NCI-H2227 (cell line): Measurements from ENCODE around the gene ADGRE2.
"Not testable (repeated sequence)": the region's sequence is repeated elsewhere in the genome, so short reads cannot be mapped to it uniquely, and the experiment has no call there.

ENCODE experiments used
- DNase-seq: peaks from one replicate; lab custom pipeline; 2025; ENCODE audit not compliant: unreplicated experiment; lab: John Stamatoyannopoulos, UW

Gene ADGRE2

GRCh38 chr19:14778110-14778845, at the start of gene ADGRE2:
Gene ADGRE2 (minus strand): TSS chr19:14778560. CDS start chr19:14776756, 1,804 bp downstream.
- DNase-seq = not testable (repeated sequence)

GRCh38 chr19:14826006-14826405, 47.6 kb upstream of the ADGRE2 start:
- DNase-seq = no peak

- DNase-seq = no peak
Observed at GRCh38 chr19:14821937-14822336, 43.6 kb upstream of the ADGRE2 start.

GRCh38 chr19:14818588-14818987, 40.2 kb upstream of the ADGRE2 start:
- DNase-seq = no peak

GRCh38 chr19:14817052-14817451, 38.7 kb upstream of the ADGRE2 start:
- no peak for DNase-seq

GRCh38 chr19:14814982-14815652, 36.8 kb upstream of the ADGRE2 start:
- DNase-seq = no peak

GRCh38 chr19:14809272-14810057, 31.1 kb upstream of the ADGRE2 start:
- DNase-seq = no peak

GRCh38 chr19:14804765-14805164, 26.4 kb upstream of the ADGRE2 start:
- no peak for DNase-seq

- no peak for DNase-seq
Observed at GRCh38 chr19:14798760-14799159, 20.4 kb upstream of the ADGRE2 start.

- DNase-seq = no peak
Observed at GRCh38 chr19:14796021-14796420, 17.7 kb upstream of the ADGRE2 start.

GRCh38 chr19:14795078-14795721, 16.8 kb upstream of the ADGRE2 start:
- DNase-seq = no peak

- DNase-seq = not testable (repeated sequence)
Observed at GRCh38 chr19:14792250-14792649, 13.9 kb upstream of the ADGRE2 start.

GRCh38 chr19:14786421-14786851, 8.1 kb upstream of the ADGRE2 start:
- DNase-seq = peak; percentile 4

- not testable (repeated sequence) for DNase-seq
Observed at GRCh38 chr19:14785102-14785793, 6.9 kb upstream of the ADGRE2 start.

GRCh38 chr19:14784730-14785101, 6.4 kb upstream of the ADGRE2 start:
- not testable (repeated sequence) for DNase-seq

- DNase-seq = not testable (repeated sequence)
Observed at GRCh38 chr19:14783410-14783998, 5.1 kb upstream of the ADGRE2 start.

GRCh38 chr19:14782626-14783409, 4.5 kb upstream of the ADGRE2 start:
- no peak for DNase-seq

- DNase-seq = not testable (repeated sequence)
Observed at GRCh38 chr19:14781713-14782536, 3.6 kb upstream of the ADGRE2 start.
